Fibroblast of pulmonary artery (primary cell): Measurements from ENCODE around the gene PSMG4.

Experiments
- DNase-seq: peaks from one replicate; pipeline ENCODE4 v3.0.0-alpha.2; 2010; ENCODE audit warnings: low read depth
- H3K4me3 ChIP-seq: replicated peaks from 2 replicates; pipeline ENCODE4 v1.5.1; 2011; ENCODE audit warnings: low read depth, mild to moderate bottlenecking, control low read depth, low read length, moderate library complexity
- TF ChIP-seq, protein P1 (sequence below): IDR thresholded peaks from 2 replicates; pipeline ENCODE4 v1.5.1; 2011; ENCODE audit warnings: mild to moderate bottlenecking, control low read depth, low read length, inconsistent platforms; ENCODE audit errors: missing control alignments

Gene PSMG4

DNA sequence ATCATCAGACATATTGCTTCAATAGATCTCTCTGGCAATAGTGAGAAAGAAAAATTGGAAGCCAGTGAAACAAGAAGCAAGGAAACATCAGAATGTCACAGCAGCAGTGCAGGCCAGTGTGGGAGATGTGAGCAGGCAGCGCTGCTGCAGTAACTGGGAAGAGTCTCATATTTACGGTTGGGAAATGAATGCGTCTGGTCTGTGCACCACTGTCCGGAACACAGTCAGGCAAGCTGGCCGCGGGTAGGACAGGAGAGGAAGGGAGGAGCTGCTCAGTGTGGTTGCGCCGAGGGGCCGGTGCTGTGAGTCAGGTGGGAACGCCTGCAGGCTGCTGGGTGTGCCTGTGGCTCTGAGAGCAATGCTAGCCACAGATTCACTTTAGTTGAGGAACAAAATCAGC is 6.4 kb upstream of the PSMG4 start:
- TF ChIP-seq, protein P1, sequence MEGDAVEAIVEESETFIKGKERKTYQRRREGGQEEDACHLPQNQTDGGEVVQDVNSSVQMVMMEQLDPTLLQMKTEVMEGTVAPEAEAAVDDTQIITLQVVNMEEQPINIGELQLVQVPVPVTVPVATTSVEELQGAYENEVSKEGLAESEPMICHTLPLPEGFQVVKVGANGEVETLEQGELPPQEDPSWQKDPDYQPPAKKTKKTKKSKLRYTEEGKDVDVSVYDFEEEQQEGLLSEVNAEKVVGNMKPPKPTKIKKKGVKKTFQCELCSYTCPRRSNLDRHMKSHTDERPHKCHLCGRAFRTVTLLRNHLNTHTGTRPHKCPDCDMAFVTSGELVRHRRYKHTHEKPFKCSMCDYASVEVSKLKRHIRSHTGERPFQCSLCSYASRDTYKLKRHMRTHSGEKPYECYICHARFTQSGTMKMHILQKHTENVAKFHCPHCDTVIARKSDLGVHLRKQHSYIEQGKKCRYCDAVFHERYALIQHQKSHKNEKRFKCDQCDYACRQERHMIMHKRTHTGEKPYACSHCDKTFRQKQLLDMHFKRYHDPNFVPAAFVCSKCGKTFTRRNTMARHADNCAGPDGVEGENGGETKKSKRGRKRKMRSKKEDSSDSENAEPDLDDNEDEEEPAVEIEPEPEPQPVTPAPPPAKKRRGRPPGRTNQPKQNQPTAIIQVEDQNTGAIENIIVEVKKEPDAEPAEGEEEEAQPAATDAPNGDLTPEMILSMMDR: no peak
- H3K4me3 ChIP-seq: no peak overlapping the region
- no peak for DNase-seq

DNA sequence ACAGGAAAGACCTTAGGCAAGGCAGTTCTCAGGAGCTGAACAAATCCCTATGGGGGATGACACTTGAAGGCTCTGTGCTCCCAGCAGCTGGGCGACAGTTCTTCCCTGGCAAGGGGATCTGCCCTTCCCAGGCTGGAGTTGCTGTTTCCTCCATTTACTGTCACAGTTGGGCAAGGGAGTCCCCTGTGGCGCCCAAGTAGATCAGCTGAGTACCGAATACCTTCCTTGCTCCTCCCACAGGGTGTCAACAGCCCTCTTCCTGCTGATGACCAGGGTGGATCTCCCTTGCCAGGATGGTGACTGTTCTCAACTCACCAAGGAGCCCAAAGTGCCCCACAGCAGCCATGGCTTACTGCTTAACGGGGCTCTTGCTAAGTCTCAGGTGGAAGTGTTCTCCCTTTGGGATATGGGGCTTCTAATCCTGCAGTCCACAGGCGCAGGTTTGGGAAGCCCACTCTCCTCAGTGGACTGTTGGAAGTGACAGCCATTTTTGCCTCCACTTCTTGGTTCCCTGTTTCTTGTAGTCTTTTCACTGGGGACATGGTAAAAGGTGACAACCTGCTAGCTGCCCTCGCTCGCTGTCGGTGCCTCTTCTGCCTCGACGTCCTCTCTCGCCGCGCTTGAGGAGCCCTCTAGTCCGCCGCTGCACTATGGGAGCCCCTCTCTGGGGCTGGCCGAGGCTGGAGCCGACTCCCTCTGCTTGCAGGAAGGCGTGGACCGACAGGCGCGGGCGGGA is 5.7 kb upstream of the PSMG4 start:
- TF ChIP-seq, protein P1: no peak

DNA sequence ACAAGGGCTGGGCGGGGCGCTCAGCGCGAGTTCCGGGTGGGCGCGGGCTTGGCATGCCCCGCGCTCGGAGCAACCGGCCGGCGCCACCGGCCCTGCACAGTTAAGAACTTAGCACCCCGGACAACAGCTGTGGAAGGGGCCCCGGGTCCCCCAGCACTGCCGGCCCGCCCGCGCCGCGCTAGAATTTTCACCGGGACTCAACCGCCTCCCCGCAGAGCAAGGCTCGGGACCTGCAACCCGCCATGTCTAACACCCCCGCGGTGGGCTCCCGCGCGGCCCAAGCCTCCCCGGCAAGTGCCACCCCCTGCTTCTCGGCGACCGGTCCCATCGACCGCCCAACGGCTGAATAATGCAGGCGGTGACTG is 5.2 kb upstream of the PSMG4 start:
- H3K4me3 ChIP-seq: no peak overlapping the region
- TF ChIP-seq, protein P1: no peak
- no peak for DNase-seq

More for the DNA sequence above, 5.7 kb upstream of the PSMG4 start:
- DNase-seq: no peak
- no peak overlapping the region for H3K4me3 ChIP-seq

DNA sequence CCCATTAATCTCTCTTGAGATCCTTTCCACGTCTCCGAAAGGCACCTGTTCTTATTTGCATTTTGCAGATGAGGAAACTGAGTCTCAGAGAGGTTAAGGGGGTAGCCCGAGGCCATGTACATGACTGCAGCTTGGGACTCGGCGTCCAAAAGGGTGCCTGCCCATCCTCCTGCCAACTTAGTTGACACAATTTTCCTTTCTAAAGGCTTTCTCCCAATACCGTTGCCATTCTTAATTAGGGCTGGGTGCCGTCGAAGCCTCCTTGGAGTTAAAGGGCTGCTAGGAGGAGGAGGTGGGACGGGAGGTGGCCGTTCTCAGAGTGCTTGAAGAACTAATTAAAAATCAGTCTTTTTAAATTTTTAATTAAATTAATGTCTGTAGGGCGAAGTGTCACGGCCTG is 546 bp upstream of the PSMG4 start:
- TF ChIP-seq, protein P1: no peak
- peak overlapping the region; percentile 82 for H3K4me3 ChIP-seq
- no peak for DNase-seq

DNA sequence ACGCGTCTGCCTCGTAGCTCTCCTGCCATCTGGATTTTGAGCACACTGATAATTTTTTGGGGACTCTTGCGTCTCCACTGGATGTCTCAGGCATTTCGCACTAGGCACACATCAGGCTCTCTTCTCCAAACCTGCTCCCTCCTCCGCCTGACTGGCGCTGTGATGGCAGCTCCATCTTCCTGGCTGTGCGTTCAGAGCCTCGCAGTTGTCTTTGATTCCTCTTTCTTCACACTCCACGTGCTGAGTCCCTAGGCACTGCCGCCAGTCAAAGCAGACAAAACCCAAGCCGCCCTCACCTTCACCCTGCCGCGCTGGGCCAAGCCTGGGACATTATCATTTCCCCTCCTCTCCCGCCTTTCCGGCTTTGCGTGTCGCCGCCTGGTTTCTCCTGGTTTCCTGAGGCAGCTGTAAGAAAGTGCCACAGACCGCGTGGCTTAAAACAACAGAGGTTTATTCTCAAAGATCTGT is 778 bp downstream of the PSMG4 start:
- TF ChIP-seq, protein P1: no peak
- H3K4me3 ChIP-seq: peak overlapping the region; percentile 82
- peak; percentile 31 for DNase-seq

DNA sequence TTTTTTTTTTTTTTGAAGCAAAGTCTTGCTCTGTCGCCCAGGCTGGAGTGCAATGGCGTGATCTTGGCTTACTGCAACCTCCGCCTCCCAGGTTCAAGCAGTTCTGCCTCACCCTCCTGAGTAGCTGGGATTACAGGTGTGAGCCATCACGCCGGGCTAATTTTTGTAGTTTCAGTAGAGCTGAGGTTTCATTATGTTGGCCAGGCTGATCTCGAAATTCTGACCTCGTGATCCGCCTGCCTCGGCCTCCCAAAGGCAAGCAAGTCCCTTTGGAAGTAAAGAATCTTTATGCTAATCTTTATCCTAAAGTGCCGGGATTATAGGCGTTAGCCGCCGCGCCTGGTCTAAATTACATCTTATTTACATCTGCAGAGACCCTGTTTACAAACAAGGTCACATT is 1.5 kb downstream of the PSMG4 start:
- TF ChIP-seq, protein P1: no peak
- H3K4me3 ChIP-seq: no peak overlapping the region
- DNase-seq: no peak

DNA sequence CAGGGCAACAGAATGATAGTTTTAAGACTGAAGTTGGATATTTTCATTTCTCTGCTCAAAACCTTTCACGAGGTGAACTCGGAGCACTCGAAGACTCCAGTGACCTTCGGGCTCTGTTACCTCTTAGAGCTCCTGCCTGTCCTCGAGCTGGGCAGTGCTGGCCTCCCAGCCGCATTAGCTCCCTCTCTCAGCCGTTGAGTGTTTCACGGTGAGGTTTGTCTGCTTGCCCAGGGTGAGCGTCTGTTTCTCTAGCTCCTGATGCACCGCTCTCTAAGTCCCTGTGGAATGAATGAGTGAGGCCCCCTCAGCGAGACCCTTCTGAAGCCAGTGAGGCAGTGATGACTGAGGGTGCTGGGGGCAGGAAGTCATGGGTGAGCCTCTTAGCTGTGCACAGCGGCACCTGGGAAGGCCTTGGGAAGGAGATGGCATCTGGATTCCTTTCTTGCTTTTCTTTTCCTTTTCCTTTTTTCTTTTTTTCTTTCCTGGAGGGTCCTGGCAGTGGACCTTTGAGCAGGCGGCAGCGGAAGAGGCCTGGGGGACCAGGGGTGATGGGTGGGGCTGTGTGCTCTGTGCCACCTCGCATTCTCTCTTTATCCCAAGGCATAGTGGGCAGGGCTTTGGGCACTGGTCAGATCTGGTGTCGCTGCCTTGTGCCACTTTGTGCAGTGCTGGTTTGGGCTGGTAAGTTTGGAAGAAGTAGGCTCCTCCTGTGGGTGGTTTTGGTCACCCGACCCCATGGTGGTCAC is 2.2 kb downstream of the PSMG4 start:
- no peak overlapping the region for H3K4me3 ChIP-seq
- TF ChIP-seq, protein P1: no peak
- no peak for DNase-seq
